Measurements from ENCODE around the gene SH3RF2.

DNA sequence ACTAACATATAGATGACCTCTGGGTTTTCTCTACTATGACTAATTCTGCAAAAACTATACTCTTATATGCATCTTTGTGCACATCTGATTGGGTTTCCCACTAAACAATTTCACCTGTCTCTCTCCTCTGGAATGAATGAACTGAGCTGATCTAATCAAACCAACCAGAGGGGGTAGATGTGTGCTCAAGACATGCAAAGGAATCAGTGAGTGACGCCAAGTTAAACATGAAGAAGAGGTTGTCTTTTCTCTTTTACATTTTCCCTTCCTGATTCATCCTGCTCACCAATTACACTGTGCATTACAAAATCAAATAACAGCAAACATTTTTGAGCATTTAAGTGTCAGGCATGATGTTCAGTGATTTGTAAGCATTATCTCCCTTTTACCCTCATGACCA lies 34.0 kb upstream of the SH3RF2 start:
- TF ChIP-seq, protein P1, sequence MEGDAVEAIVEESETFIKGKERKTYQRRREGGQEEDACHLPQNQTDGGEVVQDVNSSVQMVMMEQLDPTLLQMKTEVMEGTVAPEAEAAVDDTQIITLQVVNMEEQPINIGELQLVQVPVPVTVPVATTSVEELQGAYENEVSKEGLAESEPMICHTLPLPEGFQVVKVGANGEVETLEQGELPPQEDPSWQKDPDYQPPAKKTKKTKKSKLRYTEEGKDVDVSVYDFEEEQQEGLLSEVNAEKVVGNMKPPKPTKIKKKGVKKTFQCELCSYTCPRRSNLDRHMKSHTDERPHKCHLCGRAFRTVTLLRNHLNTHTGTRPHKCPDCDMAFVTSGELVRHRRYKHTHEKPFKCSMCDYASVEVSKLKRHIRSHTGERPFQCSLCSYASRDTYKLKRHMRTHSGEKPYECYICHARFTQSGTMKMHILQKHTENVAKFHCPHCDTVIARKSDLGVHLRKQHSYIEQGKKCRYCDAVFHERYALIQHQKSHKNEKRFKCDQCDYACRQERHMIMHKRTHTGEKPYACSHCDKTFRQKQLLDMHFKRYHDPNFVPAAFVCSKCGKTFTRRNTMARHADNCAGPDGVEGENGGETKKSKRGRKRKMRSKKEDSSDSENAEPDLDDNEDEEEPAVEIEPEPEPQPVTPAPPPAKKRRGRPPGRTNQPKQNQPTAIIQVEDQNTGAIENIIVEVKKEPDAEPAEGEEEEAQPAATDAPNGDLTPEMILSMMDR (IDR thresholded peaks at IDR 0.05) = no peak
- TF ChIP-seq POLR2A (IDR thresholded peaks at IDR 0.05) (no peak), EP300 (IDR thresholded peaks at IDR 0.05) (no peak)

Data from suprapubic skin (tissue), 3 donors.